ENCODE data around the gene PLPP3. TPM values are rescaled to one million over a fixed set of nuclear protein-coding genes. Genes with fewer than 3 reads are reported as not detected.
A peak's percentile ranks its signal among the peaks of the same experiment; 100 is the strongest.

PLPP3 gene
- polyA plus RNA-seq, 1 of the 3 experiments (the other 2 are of a cell fraction): 32.2 TPM

GRCh38 chr1:56517404-56518130 is 61.8 kb downstream of the PLPP3 start:
- DNase-seq: no peak
- Histone ChIP-seq H3K27me3 (ENCODE audit: insufficient read depth) (no peaks in the 10 kb centered on the region), H3K9ac (no peak overlapping the region), H3K27ac (ENCODE audit: low read depth in 2 of 2, low read length in 1 of 2) (no peak overlapping the region; a peak in 1 of 4 replicates), H3K9me3 (no peaks in the 10 kb centered on the region), H3K4me3 (ENCODE audit: low read depth in 2 of 2, low read length in 1 of 2) (no peak overlapping the region), H3K36me3 (replicated peaks in 1 of 2; ENCODE audit: control insufficient read depth in 1 of 2, insufficient read depth in 2 of 2, low read length in 1 of 2) (peaks cover 8 to 84% of the 10 kb centered on the region in 2 experiments), H4K20me1 (ENCODE audit: insufficient read depth) (no peaks in the 10 kb centered on the region), H3K9me2 (no peaks in the 10 kb centered on the region), H3K79me2 (ENCODE audit: insufficient read depth) (no peaks in the 10 kb centered on the region; the same call in 1 of the 2 replicates), H3K4me1 (ENCODE audit: control insufficient read depth in 1 of 2, insufficient read depth in 2 of 2, low read depth in 1 of 2, low read length in 1 of 2) (peaks cover 0 to 36% of the 10 kb centered on the region in 2 experiments; a peak in 2 of 4 replicates), H2AFZ (ENCODE audit: low read depth) (no peak overlapping the region), H3K4me2 (no peak overlapping the region), H3F3A (replicated peaks; ENCODE audit: insufficient read depth) (no peaks in the 10 kb centered on the region)
- POLR2A ChIA-PET: no interaction called here
- 100% methylated on average over 2 of the region's 2 CpGs for WGBS (ENCODE audit: low lambda C conversion rate)
- CTCF ChIA-PET: interaction anchor here (1.3 kb wide), 1 partner anchor 20 kb away, joined by 3 read pairs; no protein-coding TSS in a partner anchor
- no peak for TF ChIP-seq FOSL2 (IDR thresholded peaks at IDR 0.05; ENCODE audit: borderline replicate concordance, low read depth)
- TF ChIP-seq FOXM1 (IDR thresholded peaks at IDR 0.05; ENCODE audit: low read depth): no peak
- no peak for TF ChIP-seq FOXJ3 (CRISPR knock-in tag; IDR thresholded peaks at IDR 0.05)
- no peak for TF ChIP-seq IRF3 (IDR thresholded peaks at IDR 0.05; ENCODE audit: low read depth, low read length)
- no peak for TF ChIP-seq RAD21 (IDR thresholded peaks at IDR 0.05; ENCODE audit: low read length)
- TF ChIP-seq GABPA (IDR thresholded peaks at IDR 0.05; ENCODE audit: low read depth): no peak

DNA sequence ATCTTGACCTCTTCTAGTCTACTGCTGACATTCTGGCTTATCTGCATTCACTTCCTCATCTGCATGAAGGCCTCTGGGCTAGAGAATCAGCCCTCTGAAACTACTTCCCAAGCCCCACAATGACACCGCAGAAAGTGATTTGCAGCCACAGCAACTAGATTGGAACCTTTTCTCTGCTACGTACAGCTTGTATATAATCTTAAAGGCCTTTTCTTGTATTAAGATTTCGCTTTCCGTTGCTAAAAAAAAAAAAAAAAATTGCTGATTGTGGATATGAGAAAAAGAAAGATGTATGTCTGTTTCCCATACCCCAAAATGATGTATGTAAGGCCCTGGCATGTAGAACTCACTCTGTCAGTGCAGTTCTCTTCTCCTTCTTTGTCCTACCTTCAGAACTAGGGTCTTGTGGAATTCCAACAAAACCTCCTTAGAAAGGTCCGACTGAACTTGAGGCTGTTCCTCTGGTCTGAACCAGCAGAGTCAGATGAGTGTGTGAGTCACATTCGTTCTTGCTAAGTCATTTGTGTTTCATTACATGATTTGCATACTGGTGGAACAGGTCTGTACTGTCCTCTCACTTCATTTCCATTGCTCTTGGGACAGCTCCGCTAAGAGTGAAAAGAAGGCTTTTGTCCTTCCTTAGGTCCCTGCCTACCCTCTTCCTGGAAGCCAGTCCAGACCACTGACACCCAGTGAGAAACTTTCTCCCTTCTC is 62.7 kb downstream of the PLPP3 start:
- H4K20me1 ChIP-seq (ENCODE audit: insufficient read depth): no peaks in the 10 kb centered on the region
- CTCF ChIA-PET: no interaction called here
- no peaks in the 10 kb centered on the region for H3K9me2 ChIP-seq
- no peak overlapping the region for H3K4me2 ChIP-seq
- no peaks in the 10 kb centered on the region for H3K9me3 ChIP-seq
- H3K27me3 ChIP-seq (ENCODE audit: insufficient read depth): no peaks in the 10 kb centered on the region
- 96% methylated on average over 7 of the region's 7 CpGs for WGBS (ENCODE audit: low lambda C conversion rate)
- H3K79me2 ChIP-seq (ENCODE audit: insufficient read depth): no peaks in the 10 kb centered on the region; the same call in 1 of the 2 replicates
- peak overlapping the region in 1 of 2 experiments; percentile 23; a peak in 2 of 4 replicates for H3K27ac ChIP-seq (ENCODE audit: low read depth in 2 of 2, low read length in 1 of 2)
- H3K4me1 ChIP-seq (ENCODE audit: control insufficient read depth in 1 of 2, insufficient read depth in 2 of 2, low read depth in 1 of 2, low read length in 1 of 2): peaks cover 0 to 38% of the 10 kb centered on the region in 2 experiments; a peak in 2 of 4 replicates
- no peak overlapping the region for H2AFZ ChIP-seq (ENCODE audit: low read depth)
- POLR2A ChIA-PET: no interaction called here
- no peaks in the 10 kb centered on the region for H3F3A ChIP-seq (replicated peaks; ENCODE audit: insufficient read depth)
- H3K9ac ChIP-seq: no peak overlapping the region
- peaks cover 6 to 82% of the 10 kb centered on the region in 2 experiments for H3K36me3 ChIP-seq (replicated peaks in 1 of 2; ENCODE audit: control insufficient read depth in 1 of 2, insufficient read depth in 2 of 2, low read length in 1 of 2)
- DNase-seq: no peak
- H3K4me3 ChIP-seq (ENCODE audit: low read depth in 2 of 2, low read length in 1 of 2): no peak overlapping the region
- TF ChIP-seq RXRA (IDR thresholded peaks at IDR 0.05; ENCODE audit: borderline replicate concordance, low read depth) (no peak), SMC3 (IDR thresholded peaks at IDR 0.05; ENCODE audit: low read depth, low read length) (no peak), EP300 (IDR thresholded peaks at IDR 0.05; ENCODE audit: borderline replicate concordance in 1 of 2, low read depth in 1 of 2, low read length in 1 of 2) (no peak)

Data from SK-N-SH (cell line).